Glutamatergic neuron (in vitro differentiated cells): ENCODE data around the gene TBC1D2. TPM values are rescaled to one million over a fixed set of nuclear protein-coding genes. Genes with fewer than 3 reads are reported as not detected.

Source experiments
- DNase-seq: peaks from one replicate; pipeline ENCODE4 v3.0.0; 2022
- H3K27ac Mint-ChIP-seq: one replicate; pipeline ENCODE4 v1.8.0; 2020; ENCODE audit warnings: mild to moderate bottlenecking, mixed read lengths, inconsistent platforms; ENCODE audit not compliant: unreplicated experiment
- H3K27me3 Mint-ChIP-seq: one replicate; pipeline ENCODE4 v1.8.0; 2020; ENCODE audit warnings: mild to moderate bottlenecking, moderate library complexity, mixed read lengths, inconsistent platforms; ENCODE audit not compliant: unreplicated experiment
- H3K36me3 Mint-ChIP-seq: one replicate; pipeline ENCODE4 v1.8.0; 2020; ENCODE audit warnings: mild to moderate bottlenecking, mixed read lengths, inconsistent platforms; ENCODE audit not compliant: unreplicated experiment
- H3K4me1 Mint-ChIP-seq: one replicate; pipeline ENCODE4 v1.8.0; 2020; ENCODE audit warnings: mild to moderate bottlenecking, low read depth, mixed read lengths, inconsistent platforms; ENCODE audit not compliant: unreplicated experiment
- H3K4me3 Mint-ChIP-seq: one replicate; pipeline ENCODE4 v1.8.0; 2020; ENCODE audit warnings: mild to moderate bottlenecking, mixed read lengths, inconsistent platforms; ENCODE audit not compliant: unreplicated experiment
- H3K9me3 Mint-ChIP-seq: one replicate; pipeline ENCODE4 v1.8.0; 2020; ENCODE audit warnings: mild to moderate bottlenecking, moderate library complexity, mixed read lengths, inconsistent platforms; ENCODE audit not compliant: unreplicated experiment
- total RNA-seq: library from RNA; stranded (reverse); fragmentation: NEBNext Ultra II Directional; extraction: Animal tissue kit (Norgen Biotek cat#: 25700); gene quantifications from one replicate; pipeline ENCODE4 v1.2.1, GENCODE V29; 2021; ENCODE audit not compliant: unreplicated experiment
- TF ChIP-seq, protein P1 (sequence below): fragments of 200-600 bp; sonication (generic); IDR thresholded peaks from one replicate; pipeline ENCODE4 v1.5.0; 2021; ENCODE audit not compliant: partially characterized antibody, unreplicated experiment

The TBC1D2 gene
- total RNA-seq, 1 donor from 2014 or later: 7.6 TPM

DNA sequence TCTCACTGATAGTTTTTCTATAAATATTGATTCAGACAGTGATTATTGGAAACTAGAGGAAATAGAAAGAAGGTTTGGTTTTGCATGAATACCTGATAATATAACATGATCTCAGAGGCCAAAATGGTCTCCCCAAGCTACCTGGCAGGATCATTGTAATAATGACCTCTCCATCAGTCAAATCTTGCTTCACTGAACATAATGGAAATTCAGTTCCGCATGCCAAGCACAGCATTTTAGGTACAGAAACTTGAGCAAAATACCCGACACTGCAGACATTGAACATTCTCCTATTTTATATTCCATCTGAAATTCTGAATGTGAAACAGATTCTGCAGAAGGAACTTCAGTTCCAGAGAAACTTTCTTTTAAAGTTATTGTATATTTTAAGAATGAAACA is 9.1 kb upstream of the TBC1D2 start:
- Mint-ChIP-seq H3K27me3 (peaks cover 8% of the 10 kb centered on the region), H3K27ac (no peak overlapping the region), H3K4me1 (no peaks in the 10 kb centered on the region), H3K4me3 (no peak overlapping the region), H3K36me3 (no peaks in the 10 kb centered on the region), H3K9me3 (no peaks in the 10 kb centered on the region)
- TF ChIP-seq, protein P1, sequence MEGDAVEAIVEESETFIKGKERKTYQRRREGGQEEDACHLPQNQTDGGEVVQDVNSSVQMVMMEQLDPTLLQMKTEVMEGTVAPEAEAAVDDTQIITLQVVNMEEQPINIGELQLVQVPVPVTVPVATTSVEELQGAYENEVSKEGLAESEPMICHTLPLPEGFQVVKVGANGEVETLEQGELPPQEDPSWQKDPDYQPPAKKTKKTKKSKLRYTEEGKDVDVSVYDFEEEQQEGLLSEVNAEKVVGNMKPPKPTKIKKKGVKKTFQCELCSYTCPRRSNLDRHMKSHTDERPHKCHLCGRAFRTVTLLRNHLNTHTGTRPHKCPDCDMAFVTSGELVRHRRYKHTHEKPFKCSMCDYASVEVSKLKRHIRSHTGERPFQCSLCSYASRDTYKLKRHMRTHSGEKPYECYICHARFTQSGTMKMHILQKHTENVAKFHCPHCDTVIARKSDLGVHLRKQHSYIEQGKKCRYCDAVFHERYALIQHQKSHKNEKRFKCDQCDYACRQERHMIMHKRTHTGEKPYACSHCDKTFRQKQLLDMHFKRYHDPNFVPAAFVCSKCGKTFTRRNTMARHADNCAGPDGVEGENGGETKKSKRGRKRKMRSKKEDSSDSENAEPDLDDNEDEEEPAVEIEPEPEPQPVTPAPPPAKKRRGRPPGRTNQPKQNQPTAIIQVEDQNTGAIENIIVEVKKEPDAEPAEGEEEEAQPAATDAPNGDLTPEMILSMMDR: no peak
- DNase-seq: no peak

DNA sequence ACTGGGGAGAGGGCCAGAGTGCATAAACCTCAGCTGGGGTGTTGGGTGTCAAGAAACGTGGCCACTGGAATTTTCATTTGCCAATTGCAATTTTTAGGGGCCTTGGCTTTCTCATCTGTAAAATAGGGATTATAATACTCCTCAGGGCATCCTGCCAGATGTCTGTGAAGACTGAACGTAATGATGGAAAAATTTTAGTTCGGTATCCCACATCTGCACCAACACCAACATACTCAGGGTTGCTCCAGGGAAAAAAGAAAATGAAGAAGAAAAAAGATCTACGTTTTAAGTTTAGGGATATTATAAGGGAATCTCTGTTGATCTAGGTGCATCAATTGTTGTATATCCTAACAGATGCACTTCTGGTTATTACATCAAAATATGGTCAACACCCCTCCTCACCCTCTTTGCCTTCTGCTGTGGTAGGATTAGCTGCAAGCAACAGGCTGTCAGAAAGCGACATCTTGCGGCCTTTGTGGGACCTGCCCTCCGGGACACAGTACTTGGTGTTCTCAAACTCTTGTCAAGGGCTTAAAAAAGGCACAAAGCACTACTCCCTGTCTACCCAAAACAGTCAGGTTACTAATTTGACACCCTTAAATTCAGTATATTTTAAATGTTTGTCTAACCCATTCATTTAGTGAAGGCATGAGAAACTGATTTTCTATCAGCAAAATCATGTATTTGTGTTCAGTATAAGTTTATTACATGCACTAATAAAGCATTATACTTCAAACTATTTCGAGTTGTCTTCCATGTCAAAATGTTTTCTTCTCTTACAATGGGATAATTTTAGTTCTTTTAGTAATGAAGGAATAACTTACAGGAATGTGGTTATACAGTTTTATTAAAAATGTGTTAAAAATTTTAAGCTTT is 8.3 kb upstream of the TBC1D2 start:
- Mint-ChIP-seq H3K9me3 (no peaks in the 10 kb centered on the region), H3K36me3 (no peaks in the 10 kb centered on the region), H3K4me1 (no peaks in the 10 kb centered on the region), H3K4me3 (no peak overlapping the region), H3K27me3 (peaks cover 8% of the 10 kb centered on the region), H3K27ac (no peak overlapping the region)
- TF ChIP-seq, protein P1: peak; percentile 69
- peak; percentile 81 for DNase-seq

DNA sequence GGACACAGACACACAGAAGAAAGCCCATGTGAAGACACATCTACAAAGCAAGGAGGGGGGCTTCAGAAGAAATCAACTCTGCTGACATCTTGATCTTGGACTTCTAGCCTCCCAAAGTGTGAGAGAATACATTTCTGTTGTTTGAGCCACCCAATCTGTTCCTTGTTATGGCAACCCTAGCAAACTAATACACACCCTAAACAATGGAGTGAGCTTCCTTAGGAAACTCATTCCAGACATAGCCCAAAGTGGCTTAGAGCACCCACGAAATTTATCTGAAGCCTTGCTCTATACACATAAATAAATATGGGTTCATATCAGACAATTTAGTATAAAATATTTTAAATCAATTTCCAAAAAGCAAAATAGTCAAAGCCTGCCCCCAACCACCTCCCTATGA is 7.6 kb upstream of the TBC1D2 start:
- TF ChIP-seq, protein P1: no peak
- Mint-ChIP-seq H3K36me3 (no peaks in the 10 kb centered on the region), H3K4me1 (no peaks in the 10 kb centered on the region), H3K4me3 (no peak overlapping the region), H3K9me3 (no peaks in the 10 kb centered on the region), H3K27me3 (peaks cover 8% of the 10 kb centered on the region), H3K27ac (no peak overlapping the region)
- DNase-seq: no peak

DNA sequence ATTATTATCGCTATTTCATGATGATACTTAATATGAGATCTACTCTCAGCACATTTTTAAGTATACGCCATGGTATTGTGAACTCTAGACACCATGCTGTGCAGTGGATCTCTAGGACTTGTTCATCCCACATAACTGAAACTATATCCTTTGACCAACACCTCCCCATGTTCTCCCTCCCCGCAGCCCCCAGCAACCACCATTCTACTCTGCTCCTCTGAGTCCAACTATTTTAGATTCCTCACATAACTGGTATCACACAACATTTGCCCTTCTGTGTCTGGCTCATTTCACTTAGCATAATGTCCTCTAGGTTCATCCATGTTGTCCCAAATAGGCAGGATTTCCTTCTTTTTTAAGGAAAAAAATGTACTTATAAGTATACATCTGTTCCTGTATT is 6.6 kb upstream of the TBC1D2 start:
- no peaks in the 10 kb centered on the region for H3K4me1 Mint-ChIP-seq
- no peak for DNase-seq
- H3K27ac Mint-ChIP-seq: no peak overlapping the region
- peaks cover 8% of the 10 kb centered on the region for H3K27me3 Mint-ChIP-seq
- H3K36me3 Mint-ChIP-seq: no peaks in the 10 kb centered on the region
- TF ChIP-seq, protein P1: no peak
- no peak overlapping the region for H3K4me3 Mint-ChIP-seq
- no peaks in the 10 kb centered on the region for H3K9me3 Mint-ChIP-seq

DNA sequence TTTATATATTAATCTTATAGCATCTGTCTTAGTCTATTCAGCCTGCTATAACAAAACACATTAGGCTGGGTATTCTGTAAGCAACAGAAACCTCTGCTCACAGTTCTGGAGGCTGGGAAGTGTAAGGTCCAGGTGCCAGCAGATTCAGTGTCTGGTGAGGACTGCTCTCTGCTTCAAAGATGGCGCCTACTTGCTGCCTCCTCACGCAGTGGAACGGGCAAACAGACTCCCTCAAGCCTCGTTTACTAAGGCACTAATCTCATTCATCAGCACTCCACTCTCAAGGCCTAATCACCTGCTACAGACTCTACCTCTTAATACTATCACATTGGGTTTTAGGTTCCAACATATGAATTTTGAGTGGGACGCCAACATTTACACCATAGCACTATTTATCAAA is 5.2 kb upstream of the TBC1D2 start:
- peaks cover 2% of the 10 kb centered on the region for H3K9me3 Mint-ChIP-seq
- no peak for DNase-seq
- no peak overlapping the region for H3K4me3 Mint-ChIP-seq
- TF ChIP-seq, protein P1: no peak
- no peak overlapping the region for H3K27ac Mint-ChIP-seq
- no peaks in the 10 kb centered on the region for H3K36me3 Mint-ChIP-seq
- peaks cover under 1% of the 10 kb centered on the region for H3K27me3 Mint-ChIP-seq
- peaks cover 5% of the 10 kb centered on the region for H3K4me1 Mint-ChIP-seq
